SK-N-SH treated with all-trans-retinoic acid at 6 μM for 48 hours (cell line): ENCODE results near the gene HTT.

Experiments used
- ATAC-seq: fragments of 200-7000 bp; cut with Tn5 transposase; 3 replicates; pipeline ENCODE4 v1.9.1; 2020; ENCODE audit warnings: mild to moderate bottlenecking, moderate library complexity
- ARNTL ChIP-seq: fragments of 450-650 bp; formaldehyde crosslinking; IDR thresholded peaks from 2 replicates; pipeline ENCODE4 v1.5.0; 2020; ENCODE audit warnings: low read depth, mild to moderate bottlenecking, moderate library complexity, borderline replicate concordance
- BACH2 ChIP-seq: fragments of 250-450 bp; sonication (Bioruptor Pico); IDR thresholded peaks from 2 replicates; pipeline ENCODE4 v1.9.0; 2021; ENCODE audit warnings: mild to moderate bottlenecking, borderline replicate concordance
- CREB5 ChIP-seq: fragments of 250-450 bp; sonication (Bioruptor Pico); IDR thresholded peaks from 2 replicates; pipeline ENCODE4 v1.5.1; 2020; ENCODE audit warnings: low read depth, mild to moderate bottlenecking, moderate library complexity
- CSDC2 ChIP-seq: fragments of 250-450 bp; sonication (Bioruptor Pico); IDR thresholded peaks from 2 replicates; pipeline ENCODE4 v1.5.0; 2020; ENCODE audit warnings: mild to moderate bottlenecking, moderate library complexity
- CSRNP3 ChIP-seq: fragments of 250-450 bp; sonication (Bioruptor Pico); IDR thresholded peaks from 2 replicates; pipeline ENCODE4 v1.5.1; 2021; ENCODE audit warnings: mild to moderate bottlenecking, moderate library complexity
- ESRRG ChIP-seq: fragments of 250-450 bp; sonication (Bioruptor Pico); IDR thresholded peaks from 2 replicates; pipeline ENCODE4 v1.6.1; 2021; ENCODE audit warnings: mild to moderate bottlenecking
- GLIS3 ChIP-seq: fragments of 250-450 bp; sonication (Bioruptor Pico); IDR thresholded peaks from 2 replicates; pipeline ENCODE4 v1.5.0; 2020; ENCODE audit warnings: mild to moderate bottlenecking, moderate library complexity
- ISL1 ChIP-seq: fragments of 250-450 bp; sonication (Bioruptor Pico); IDR thresholded peaks from 2 replicates; pipeline ENCODE4 v2.1.2; 2022; ENCODE audit warnings: mild to moderate bottlenecking, moderate library complexity
- OSR1 ChIP-seq: fragments of 250-450 bp; sonication (Bioruptor Pico); IDR thresholded peaks from 2 replicates; pipeline ENCODE4 v1.8.0; 2022; ENCODE audit warnings: moderate library complexity, mild to moderate bottlenecking, inconsistent platforms
- PATZ1 ChIP-seq: fragments of 250-450 bp; sonication (Bioruptor Pico); IDR thresholded peaks from 2 replicates; pipeline ENCODE4 v1.8.0; 2020; ENCODE audit warnings: mild to moderate bottlenecking, moderate library complexity, borderline replicate concordance
- POU6F1 ChIP-seq: fragments of 250-450 bp; sonication (Bioruptor Pico); IDR thresholded peaks from 2 replicates; pipeline ENCODE4 v1.8.0; 2021; ENCODE audit warnings: low read depth, mild to moderate bottlenecking, moderate library complexity, borderline replicate concordance
- PPARA ChIP-seq: fragments of 250-450 bp; sonication (Bioruptor Pico); IDR thresholded peaks from 2 replicates; pipeline ENCODE4 v1.5.0; 2020; ENCODE audit warnings: mild to moderate bottlenecking, borderline replicate concordance
- RARB ChIP-seq: fragments of 250-450 bp; sonication (Bioruptor Pico); IDR thresholded peaks from 2 replicates; pipeline ENCODE4 v1.8.0; 2021; ENCODE audit warnings: mild to moderate bottlenecking, moderate library complexity
- SNAI2 ChIP-seq: fragments of 250-450 bp; sonication (Bioruptor Pico); IDR thresholded peaks from 2 replicates; pipeline ENCODE4 v1.5.0; 2020; ENCODE audit warnings: mild to moderate bottlenecking, moderate library complexity
- TCF4 ChIP-seq: fragments of 250-450 bp; sonication (Bioruptor Pico); IDR thresholded peaks from 2 replicates; pipeline ENCODE4 v1.8.0; 2021; ENCODE audit warnings: mild to moderate bottlenecking, moderate library complexity, borderline replicate concordance
- TOX ChIP-seq: fragments of 250-450 bp; sonication (Bioruptor Pico); IDR thresholded peaks from 2 replicates; pipeline ENCODE4 v1.8.0; 2021; ENCODE audit warnings: mild to moderate bottlenecking, moderate library complexity, borderline replicate concordance
- TSHZ2 ChIP-seq: fragments of 250-450 bp; sonication (Bioruptor Pico); IDR thresholded peaks from 2 replicates; pipeline ENCODE4 v1.5.0; 2020; ENCODE audit warnings: mild to moderate bottlenecking, moderate library complexity
- ZC3H10 ChIP-seq: fragments of 250-450 bp; sonication (Bioruptor Pico); IDR thresholded peaks from 2 replicates; pipeline ENCODE4 v1.5.1; 2021; ENCODE audit warnings: mild to moderate bottlenecking, moderate library complexity
- ZFP30 ChIP-seq: fragments of 450-650 bp; formaldehyde crosslinking; IDR thresholded peaks from 2 replicates; pipeline ENCODE4 v1.5.0; 2022; ENCODE audit warnings: mild to moderate bottlenecking, moderate library complexity

Gene HTT

GRCh38 chr4:3248811-3249661 is 174.6 kb downstream of the HTT start, which contains the start of gene MSANTD1 (continued):
- no peak for TF ChIP-seq SNAI2 (CRISPR knock-in tag)

- TF ChIP-seq TSHZ2 (no peak), GLIS3 (CRISPR knock-in tag) (no peak), BACH2 (no peak), PPARA (no peak), ISL1 (CRISPR knock-in tag) (no peak), PATZ1 (CRISPR knock-in tag) (no peak), OSR1 (CRISPR knock-in tag) (no peak), ZFP30 (CRISPR knock-in tag) (no peak), RARB (CRISPR knock-in tag) (no peak), TCF4 (CRISPR knock-in tag) (no peak), ESRRG (CRISPR knock-in tag) (no peak), POU6F1 (no peak), TOX (no peak), CSRNP3 (CRISPR knock-in tag) (no peak)
- no peak for ATAC-seq
Measured at GRCh38 chr4:3249711-3250437, 175.4 kb downstream of the HTT start.

GRCh38 chr4:3250438-3250955 is 176.0 kb downstream of the HTT start:
- TF ChIP-seq PPARA: no peak
- no peak for TF ChIP-seq SNAI2 (CRISPR knock-in tag)
- no peak for TF ChIP-seq CREB5 (CRISPR knock-in tag)
- no peak for ATAC-seq

GRCh38 chr4:3250956-3251690 is 176.6 kb downstream of the HTT start:
- ATAC-seq: no peak
- TF ChIP-seq PPARA: no peak
- no peak for TF ChIP-seq RARB (CRISPR knock-in tag)
- no peak for TF ChIP-seq SNAI2 (CRISPR knock-in tag)
- TF ChIP-seq ZC3H10 (CRISPR knock-in tag): no peak
- no peak for TF ChIP-seq TSHZ2
- no peak for TF ChIP-seq ZFP30 (CRISPR knock-in tag)
- TF ChIP-seq ARNTL (CRISPR knock-in tag): no peak
- TF ChIP-seq CSDC2 (CRISPR knock-in tag): no peak
- TF ChIP-seq BACH2: no peak
